ENCODE results near the gene ALOX12B.
"Not testable (repeated sequence)": the region's sequence is repeated elsewhere in the genome, so short reads cannot be mapped to it uniquely, and the experiment has no call there.

Gene ALOX12B

DNA sequence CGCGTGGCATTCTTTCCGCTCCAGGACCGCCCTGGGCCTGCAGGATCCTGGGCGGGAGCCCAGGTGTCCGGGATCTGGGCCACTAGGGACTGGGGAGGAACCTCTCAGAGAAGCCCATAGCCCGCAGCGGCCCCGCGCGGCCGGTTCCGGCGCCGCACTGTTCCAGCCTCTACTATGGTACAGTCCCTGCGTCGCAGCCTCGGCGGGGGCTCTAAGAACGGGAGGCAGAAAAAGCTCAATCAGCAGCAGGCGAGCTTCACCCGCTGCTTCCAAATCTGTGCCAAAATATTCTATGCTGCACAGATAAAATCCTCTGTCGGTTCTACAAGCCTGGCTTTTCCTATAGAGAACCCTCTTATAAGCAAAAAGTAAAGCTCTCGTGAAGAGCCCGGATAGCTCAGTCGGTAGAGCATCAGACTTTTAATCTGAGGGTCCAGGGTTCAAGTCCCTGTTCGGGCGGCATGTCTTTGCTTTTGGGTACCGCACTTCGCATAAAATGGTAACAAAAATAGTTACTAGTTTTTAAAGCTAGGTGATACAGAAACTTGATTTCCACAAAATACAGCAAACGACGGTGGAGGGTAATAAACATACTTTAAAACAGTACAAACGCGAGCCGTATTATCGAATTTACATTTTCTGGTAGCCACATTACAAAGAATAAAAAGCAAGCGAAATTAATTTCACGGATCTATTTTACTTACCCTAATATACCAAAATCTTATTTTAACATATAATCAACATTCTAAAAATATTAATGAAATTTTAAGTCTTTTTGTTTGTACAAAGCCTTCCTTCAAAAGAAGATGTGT lies 31.5 kb upstream of the ALOX12B start:
- peak; percentile 82 for DNase-seq

DNA sequence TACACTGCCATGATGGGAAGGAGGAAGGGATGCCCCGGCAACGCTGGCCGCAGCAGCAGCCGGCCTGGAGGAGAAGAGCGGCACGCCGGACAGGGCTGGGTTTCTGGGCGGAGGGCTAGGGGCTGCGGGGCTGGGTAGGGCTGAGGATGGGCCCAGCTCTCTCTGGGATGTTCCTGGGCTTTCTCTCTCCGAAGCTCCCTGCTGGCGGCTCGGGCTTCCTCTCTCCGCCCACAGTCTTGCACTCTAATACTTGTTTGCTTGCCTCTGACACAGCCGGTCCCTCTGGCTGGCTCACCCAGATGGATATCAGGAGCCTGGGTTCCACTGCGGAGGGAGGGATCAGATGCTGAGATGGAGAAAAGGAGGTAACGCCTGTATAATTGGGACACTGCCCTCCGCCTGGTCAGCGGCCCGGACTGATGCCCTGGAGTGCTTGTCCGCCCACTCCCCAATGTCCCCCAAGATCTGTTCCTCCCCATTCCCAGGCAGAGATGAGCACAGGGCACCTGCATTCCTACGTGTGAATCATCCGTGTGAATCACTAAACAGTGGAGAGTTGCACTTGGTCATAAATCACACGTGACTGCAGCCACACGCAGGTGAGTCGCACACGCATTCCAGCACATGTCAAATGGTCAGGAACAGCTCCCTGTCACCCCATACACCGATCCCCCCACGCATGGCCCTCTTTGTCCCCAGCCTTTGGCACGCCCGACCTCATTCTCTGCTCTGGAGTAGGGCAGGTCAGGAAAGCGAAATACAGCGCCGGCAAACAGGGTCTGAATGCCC lies 30.7 kb upstream of the ALOX12B start, which contains the start of gene ALOXE3:
Gene ALOXE3, minus strand, starts transcription at position 535 of the 789 bp plus-strand sequence. Its CDS starts 524 bp downstream, at position 11.
- no peak for DNase-seq

DNA sequence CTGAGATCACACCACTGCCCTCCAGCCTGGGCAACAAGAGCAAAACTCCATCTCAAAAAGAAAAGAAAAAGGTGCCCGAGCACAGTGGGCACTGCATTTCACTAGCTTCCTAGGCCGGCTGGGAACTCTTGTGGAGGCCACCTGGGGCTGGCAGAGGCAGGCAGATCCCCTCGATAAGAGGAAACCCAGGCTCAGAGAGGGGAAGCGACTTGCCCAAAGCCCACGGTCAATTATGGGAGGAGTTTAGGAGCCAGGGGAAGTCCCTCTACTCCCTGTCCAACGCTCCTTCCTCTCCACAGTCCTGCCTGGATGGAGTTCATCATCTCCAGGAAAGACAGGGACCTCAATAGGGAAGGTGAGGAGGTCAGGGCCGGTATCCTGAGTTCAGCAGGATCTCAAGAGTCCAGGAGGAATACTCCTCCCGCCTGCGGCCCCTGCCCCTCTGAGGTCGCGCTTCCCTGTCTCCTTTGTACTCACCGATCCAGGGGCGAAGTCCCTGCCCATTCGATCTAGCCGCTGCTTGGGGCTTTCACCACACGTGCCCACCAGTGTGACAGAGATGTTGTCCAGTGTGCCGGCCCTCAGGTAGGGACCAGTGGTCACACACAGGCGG lies 30.0 kb upstream of the ALOX12B start:
- DNase-seq, result peak; percentile 37

- no peak for DNase-seq
These were observed 29.3 kb upstream of the ALOX12B start for GRCh38 chr17:8116776-8117175.

GRCh38 chr17:8110907-8111306 lies 23.4 kb upstream of the ALOX12B start:
- no peak for DNase-seq

DNA sequence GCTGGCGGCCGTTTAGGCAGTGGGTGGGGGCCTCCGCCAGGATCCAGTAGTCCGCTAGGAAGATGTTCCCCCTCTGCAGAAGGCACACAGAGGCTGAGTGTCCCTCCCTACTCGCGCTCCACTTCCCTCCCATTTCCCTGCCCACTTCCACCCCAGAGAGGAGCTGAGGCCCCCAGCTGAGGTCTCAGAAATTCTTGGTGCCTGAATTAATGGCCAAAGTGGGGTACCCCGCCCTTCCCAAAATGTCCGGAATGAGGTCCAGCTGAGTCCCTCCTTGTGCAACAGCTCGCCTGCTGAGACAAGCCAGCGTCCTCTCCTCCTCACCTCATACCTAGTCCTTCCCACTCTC lies 22.9 kb upstream of the ALOX12B start:
- no peak for DNase-seq

- DNase-seq, result no peak
These were observed 22.3 kb upstream of the ALOX12B start for GRCh38 chr17:8109661-8110455.

DNA sequence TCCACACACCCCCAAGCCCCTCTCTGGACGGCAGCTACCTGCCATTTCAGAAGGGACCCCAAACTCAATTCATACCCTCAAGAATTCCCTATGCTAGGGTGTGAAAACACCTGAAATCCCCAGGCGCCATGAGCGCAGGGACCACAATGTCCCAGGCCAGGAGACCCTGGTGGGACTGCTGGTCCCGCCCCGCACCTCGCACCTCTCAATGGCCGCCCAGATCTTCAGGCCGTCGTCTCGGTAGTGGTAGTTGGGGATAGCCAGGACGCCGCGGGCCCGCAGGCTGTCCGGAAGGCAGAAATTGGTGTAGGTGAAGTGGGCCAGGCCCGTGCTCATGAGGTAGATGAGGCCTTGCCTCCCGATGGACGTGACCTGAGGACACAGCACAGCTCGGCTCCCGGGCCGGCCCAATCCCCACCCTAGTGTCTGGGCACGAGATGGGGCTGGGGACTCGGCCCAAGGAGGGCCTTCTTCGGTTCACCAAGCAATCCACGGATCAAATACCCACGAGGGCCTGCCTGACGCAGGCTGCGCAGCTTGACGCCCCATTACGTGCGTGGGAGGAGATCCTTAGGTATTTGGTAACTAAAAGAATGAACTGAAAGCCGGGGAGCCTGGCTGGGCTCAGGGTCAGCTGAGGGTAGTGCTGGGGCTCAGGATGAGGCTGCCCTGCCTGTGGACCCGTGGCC lies 21.6 kb upstream of the ALOX12B start:
- no peak for DNase-seq

- DNase-seq, result not testable (repeated sequence)
These were observed 19.5 kb upstream of the ALOX12B start for GRCh38 chr17:8106980-8107379.

- peak; percentile 68 for DNase-seq
These were observed 18.5 kb upstream of the ALOX12B start for GRCh38 chr17:8105957-8106398.

DNA sequence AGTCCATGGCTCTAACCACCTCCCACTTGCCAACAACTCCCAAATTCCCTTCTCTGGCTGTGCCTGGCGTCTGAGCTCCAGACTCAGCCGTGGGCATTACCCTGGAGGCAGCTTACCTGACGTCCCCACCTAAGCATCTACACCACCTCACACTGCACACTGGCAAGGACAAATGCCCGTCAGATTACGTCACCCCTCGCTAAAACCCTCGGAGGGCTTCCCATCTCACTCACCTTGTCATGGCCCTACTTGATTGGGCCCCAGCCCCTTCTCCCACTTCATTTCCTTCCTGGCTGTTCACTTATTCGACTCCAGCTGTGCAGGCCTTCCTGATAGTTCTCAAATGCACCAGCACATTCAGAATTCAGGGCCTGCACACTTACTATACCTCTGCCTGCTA lies 17.4 kb upstream of the ALOX12B start:
- no peak for DNase-seq

DNA sequence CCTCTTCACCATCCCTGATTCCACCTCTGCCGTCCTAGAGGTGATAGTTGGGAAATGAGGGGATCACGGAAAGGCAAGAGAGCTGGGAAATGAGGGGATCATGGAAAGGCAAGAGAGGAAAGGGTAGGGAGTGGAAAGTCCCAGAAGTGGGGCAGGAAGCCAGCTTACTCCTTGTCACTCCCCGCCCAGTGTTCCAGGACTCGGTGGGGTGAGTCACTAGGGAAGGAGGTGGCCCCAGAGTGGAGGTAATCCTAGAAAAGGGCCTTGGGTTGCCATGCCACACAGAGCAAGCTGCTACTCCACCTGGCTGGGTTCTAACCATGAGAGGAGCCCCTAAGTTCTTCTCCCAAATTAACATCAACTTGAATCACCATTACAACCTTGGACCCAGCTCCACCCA lies 16.0 kb upstream of the ALOX12B start:
- DNase-seq, result no peak

DNA sequence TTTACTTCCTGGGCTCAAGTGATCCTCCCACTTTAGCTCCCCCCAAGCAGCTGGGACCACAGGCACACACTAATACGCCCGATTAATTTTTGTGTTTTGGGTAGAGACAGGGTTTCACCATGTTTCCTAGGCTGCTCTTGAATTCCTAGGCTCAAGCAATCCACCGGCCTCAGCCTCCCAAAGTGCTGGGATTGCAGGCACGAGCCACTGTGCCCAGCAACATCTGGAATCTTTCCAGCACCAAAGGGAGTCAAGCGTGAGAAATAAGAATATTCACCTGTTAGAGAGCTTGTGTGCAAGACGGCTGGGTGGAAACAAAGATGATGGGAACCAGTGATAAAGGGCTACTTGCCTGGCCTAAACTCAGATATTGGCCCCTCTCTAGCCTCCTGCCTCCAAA lies 14.2 kb upstream of the ALOX12B start:
- no peak for DNase-seq

DNA sequence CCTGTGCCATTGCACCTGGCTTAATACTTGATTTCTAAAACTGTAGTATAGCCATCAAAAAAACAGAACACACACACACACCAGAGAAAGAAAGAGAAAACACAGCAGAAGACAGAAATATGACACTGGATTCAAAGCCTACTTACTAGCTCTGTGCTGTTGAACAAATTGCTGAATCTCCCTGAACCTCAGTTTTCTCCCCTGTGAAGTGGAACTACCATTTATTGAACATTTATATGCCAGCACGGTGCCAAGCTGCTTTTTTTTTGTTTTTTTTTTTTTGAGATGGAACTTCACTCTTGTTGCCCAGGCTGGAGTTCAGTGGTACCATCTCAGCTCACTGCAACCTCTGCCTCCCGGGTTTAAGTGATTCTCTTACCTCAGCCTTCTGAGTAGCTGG lies 13.2 kb upstream of the ALOX12B start:
- DNase-seq, result no peak

GRCh38 chr17:8100111-8100510 lies 12.6 kb upstream of the ALOX12B start:
- DNase-seq, result no peak

GRCh38 chr17:8096541-8096940 lies 9.0 kb upstream of the ALOX12B start:
- no peak for DNase-seq

DNA sequence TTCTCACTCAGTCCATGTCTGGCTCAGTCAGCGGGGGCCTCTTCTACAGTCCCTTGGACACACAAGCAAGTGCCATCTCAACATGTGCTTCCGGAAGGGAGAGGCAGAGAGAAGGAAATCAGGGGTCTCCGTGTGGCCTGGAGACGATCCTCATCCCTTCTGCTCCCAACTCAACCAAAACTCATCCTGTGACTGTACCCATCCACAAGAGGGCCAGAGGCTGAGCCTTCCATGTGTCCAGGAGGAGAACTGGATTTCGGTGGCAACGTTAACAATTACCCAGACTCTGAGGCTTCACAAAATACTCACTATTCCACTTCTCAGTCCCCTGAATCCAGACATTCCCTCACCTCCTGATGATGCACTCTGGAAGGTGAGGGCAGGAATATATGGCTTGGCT lies 7.8 kb upstream of the ALOX12B start:
- no peak for DNase-seq

DNA sequence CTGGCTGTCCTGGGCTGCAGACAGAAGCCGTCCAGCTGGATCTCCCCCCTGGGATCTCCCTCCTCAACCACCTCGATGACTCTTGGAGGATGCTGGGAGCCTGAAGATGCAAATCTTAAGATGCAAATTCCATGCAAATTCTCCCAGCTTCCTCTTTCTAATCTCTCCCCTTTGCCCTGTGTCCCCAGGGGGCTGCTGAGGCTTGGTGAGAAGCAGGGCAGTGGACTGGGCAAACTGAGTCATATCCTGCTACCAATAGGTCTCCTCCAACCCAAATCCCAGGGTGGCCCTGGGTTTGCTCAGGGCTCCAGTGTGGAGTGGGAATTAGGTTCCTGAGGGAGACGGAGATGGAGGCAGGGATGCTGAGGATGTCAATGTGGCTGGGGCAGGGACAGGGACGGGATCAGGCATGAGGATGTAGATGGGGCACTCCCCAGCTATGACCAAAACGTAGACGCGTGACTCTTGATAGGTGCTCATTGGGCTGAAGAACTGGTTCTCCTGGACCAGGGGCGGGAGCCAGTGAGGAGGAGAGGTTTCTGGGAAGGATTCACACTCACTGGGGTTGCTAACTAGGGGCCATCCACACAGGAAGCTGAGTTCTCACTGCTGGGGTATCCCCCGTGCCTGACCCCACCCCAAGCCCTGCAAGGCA lies 3.6 kb upstream of the ALOX12B start:
- peak; percentile 84 for DNase-seq

DNA sequence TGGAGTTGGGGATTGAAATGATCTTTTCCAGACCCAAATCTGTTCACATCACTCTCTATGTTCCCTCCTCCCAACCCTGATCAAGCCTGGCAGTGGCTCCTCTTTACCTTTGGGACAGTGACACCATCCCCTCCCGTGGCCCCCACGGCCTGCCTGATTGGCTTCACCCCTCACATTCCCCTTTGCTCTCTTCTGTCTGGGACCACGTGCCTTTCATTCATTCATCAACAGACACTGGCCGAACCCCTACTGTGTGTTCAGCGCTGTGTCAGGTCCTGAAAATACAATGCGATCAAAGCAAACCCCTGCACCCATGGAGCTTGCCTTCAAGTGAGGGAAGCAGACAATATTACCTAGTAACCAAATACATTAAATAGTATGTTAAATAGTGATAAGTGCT lies 2.2 kb upstream of the ALOX12B start:
- DNase-seq, result no peak

GRCh38 chr17:8087952-8088230 lies 375 bp upstream of the ALOX12B start:
- no peak for DNase-seq

- no peak for DNase-seq
These were observed 3.3 kb downstream of the ALOX12B start for GRCh38 chr17:8084250-8084649.

GRCh38 chr17:8082292-8082691 lies 5.2 kb downstream of the ALOX12B start:
- DNase-seq, result no peak

Data from inflammatory macrophage treated with lipopolysaccharide for 4 hours (primary cell).